GM21723 (cell line): Measurements from ENCODE around the gene DNAJC3.
"Not testable (repeated sequence)": the region's sequence is repeated elsewhere in the genome, so short reads cannot be mapped to it uniquely, and the experiment has no call there.

Experiments used
- ATAC-seq: cut with Tn5 transposase; IDR thresholded peaks from one replicate; pipeline ENCODE4 v1.9.1; 2021; ENCODE audit warnings: mild to moderate bottlenecking, moderate library complexity; ENCODE audit not compliant: unreplicated experiment

The DNAJC3 gene

GRCh38 chr13:95676762-95677563 lies at the start of gene DNAJC3:
Gene DNAJC3 (plus strand): TSS chr13:95677139. CDS start chr13:95677256, 117 bp downstream.
- ATAC-seq, result peak; percentile 97

DNA sequence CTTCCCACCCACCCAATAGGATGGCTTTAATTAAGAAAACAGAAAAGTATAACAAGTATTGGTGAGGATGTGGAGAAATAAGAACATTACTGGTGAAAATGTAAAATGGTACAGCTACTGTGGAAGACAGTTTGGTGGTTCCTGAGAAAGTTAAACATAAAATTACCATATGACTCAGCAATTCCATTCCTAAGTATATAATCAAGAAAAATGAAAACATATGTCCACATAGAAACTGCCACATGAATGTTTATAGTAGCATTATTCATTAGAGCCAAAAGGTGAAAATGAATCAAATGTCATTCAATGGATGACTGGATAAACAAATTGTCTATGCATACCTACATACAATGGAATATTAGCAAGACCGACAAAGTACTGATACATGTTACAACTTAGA lies 49.3 kb upstream of the DNAJC3 start:
- ATAC-seq, result no peak

- ATAC-seq, result no peak
These were observed 48.5 kb upstream of the DNAJC3 start for GRCh38 chr13:95628488-95628887.

DNA sequence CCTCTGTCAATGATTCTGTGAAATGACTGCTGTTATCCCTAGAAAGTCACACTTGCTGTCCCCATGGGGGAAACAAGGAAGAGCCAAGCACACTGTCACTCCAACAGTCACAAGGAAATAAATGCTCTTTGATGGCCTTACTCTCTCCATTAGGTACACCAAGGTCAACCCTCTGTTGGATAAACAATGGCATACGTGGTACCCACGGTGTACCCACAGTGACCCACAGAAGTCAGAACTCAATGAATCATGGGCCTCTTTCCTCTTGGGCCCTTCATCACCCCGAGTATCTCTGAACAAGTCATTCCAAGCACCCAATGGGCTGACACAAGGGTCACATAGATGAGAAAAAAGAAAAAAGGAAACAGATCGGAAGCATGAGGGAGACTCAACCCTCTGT lies 47.9 kb upstream of the DNAJC3 start:
- ATAC-seq, result no peak

- ATAC-seq, result no peak
These were observed 46.3 kb upstream of the DNAJC3 start for GRCh38 chr13:95630593-95630992.

DNA sequence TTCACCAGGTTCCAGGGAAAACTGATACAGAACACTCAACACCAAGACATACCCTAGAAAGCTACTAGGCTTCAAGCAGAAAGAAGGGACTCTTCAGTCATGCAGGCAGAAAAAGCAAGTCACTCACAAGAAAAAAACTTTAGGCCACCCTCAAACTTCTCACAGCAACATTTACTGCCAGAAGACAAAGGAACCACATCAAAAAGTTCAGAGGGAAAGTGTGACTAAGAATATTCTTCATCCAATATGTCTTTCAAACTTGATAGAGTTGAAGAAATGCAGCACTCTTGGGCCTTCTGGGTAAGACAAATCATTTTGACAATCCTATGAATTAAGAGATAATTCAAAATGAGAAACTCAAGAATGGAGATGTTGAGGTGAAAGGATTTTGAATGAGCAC lies 40.1 kb upstream of the DNAJC3 start:
- no peak for ATAC-seq

- ATAC-seq, result no peak
These were observed 35.5 kb upstream of the DNAJC3 start for GRCh38 chr13:95641291-95642027.

GRCh38 chr13:95642028-95642621 lies 34.8 kb upstream of the DNAJC3 start:
- ATAC-seq, result no peak

DNA sequence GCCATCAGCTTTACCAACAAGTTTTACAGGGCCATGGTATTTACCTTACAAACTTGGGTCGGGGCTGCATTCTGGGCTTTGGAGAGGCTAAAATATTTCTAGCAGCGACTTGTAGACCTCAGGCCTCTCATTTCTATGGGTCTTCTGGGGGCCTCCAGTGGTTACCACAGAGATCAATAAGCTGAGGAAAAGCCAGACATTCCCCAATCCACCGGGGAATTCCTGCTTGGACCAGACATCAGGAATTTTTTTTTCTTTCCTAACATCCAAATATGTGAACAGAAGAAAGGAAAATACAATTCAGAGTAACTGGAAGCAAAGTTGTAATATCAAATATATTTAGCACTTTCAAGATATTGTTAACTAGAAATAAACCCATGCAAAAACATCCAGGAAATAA lies 33.9 kb upstream of the DNAJC3 start:
- ATAC-seq, result no peak

- ATAC-seq, result no peak
These were observed 33.4 kb upstream of the DNAJC3 start for GRCh38 chr13:95643571-95643935.

GRCh38 chr13:95643936-95644598 lies 32.9 kb upstream of the DNAJC3 start:
- peak; percentile 40 for ATAC-seq

DNA sequence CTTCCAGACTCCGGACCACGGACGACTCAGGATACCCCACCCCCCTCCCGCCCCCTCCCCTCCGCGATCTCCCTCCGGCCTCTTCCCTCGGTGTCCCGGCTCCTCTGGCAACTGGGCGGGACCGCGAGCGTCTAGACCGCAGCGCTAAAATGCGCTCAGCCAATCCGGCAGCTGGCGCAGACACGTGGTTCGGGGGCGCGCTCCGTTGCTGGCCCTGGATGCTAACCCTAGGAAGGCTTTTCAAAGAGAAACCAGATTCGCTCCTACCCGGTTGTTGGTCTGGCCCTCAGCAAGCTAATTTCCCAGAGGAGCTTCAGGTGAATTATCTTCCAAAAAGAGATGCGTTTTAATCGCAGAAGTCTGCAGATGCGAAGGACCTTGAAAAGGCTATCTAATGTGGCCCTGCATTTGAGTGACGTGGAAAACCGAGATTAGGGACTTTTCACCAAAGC lies 32.3 kb upstream of the DNAJC3 start, which contains the start of gene DZIP1:
DZIP1 (minus strand) TSS at position 106 of the 452 bp plus-strand sequence. CDS start 2,677 bp downstream, outside the sequence.
- ATAC-seq, result peak; percentile 86

GRCh38 chr13:95647321-95647720 lies 29.6 kb upstream of the DNAJC3 start:
- no peak for ATAC-seq

DNA sequence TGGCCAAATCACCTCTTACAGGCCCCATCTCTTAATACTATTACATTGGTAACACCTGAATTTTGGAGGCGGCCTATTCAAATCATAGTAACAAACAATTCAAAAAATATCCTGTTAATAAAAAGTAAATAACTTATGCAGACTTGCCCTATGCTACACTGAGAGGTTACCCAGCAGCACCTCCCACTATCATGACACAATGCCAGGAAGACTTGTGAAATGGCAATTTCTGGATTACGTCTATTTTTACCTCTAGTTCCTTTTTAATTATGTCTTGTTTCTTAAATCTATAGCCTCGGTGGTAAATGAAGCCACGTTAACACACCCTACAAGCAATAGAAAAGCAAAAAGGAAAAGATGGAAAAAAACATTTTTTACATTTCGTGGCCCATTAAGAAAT lies 26.2 kb upstream of the DNAJC3 start:
- ATAC-seq, result no peak

DNA sequence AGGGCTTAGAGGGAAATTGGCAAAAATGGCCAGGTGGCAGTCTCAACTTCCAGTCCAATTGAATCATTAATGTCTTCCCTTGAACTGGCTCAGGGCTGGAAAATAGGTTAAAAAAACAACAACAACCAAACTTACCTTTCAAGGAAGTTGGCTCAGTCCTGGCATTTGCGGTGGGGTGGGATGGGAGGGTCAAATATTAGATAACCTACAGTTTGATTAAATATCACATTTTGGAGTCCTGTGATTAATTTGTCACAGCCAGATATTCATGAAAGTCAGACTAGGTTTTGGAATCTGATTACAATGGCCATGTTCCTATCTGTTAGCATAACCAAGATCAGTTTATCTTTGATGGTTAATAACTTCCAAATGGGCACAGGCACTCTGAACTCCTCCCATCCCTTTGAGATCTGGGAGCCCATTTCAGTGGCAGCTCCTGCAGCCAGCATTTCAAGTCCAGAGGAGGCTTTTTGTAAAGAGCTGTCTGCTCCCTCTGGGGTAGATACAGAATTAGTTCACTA lies 24.6 kb upstream of the DNAJC3 start:
- no peak for ATAC-seq

DNA sequence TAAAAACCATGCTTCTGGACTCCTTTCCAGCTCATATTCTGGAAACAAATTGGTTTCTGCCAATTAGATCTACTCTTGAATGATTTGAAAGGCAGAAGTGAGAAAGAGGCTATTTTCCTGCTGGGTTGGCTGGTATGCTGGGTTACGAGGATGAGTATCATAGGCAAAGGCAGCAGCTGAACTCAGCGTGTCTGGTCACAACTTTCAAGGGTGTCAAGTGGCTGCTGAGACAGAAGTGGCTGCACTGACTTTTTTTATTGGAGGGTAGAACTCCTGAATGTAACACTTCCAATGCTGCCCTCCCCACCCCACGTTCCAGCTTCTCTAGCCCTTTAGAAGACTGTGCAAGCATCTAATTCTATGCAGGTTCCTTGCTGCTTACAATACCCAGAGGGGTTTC lies 24.1 kb upstream of the DNAJC3 start:
- ATAC-seq, result no peak

GRCh38 chr13:95656386-95657015 lies 20.4 kb upstream of the DNAJC3 start:
- no peak for ATAC-seq

GRCh38 chr13:95659500-95659899 lies 17.4 kb upstream of the DNAJC3 start:
- no peak for ATAC-seq

- ATAC-seq, result no peak
These were observed 15.9 kb upstream of the DNAJC3 start for GRCh38 chr13:95660981-95661581.

- not testable (repeated sequence) for ATAC-seq
These were observed 9.7 kb upstream of the DNAJC3 start for GRCh38 chr13:95667235-95667634.
